Measurements from ENCODE around the gene BCL11B.

- TF ChIP-seq CSDC2 (CRISPR knock-in tag; IDR thresholded peaks at IDR 0.05) = no peak
- TF ChIP-seq ZFP30 (CRISPR knock-in tag; IDR thresholded peaks at IDR 0.05) = no peak
- no peak for TF ChIP-seq ZC3H10 (CRISPR knock-in tag; IDR thresholded peaks at IDR 0.05)
- TF ChIP-seq BACH2 (CRISPR knock-in tag; IDR thresholded peaks at IDR 0.05; ENCODE audit: borderline replicate concordance) = no peak
- no peak for TF ChIP-seq ZFP3 (CRISPR knock-in tag; IDR thresholded peaks at IDR 0.05)
- no peak for TF ChIP-seq ZNF70 (CRISPR knock-in tag; IDR thresholded peaks at IDR 0.05)
- no peak for TF ChIP-seq RARB (CRISPR knock-in tag; IDR thresholded peaks at IDR 0.05)
- no peak for TF ChIP-seq TCF4 (CRISPR knock-in tag; IDR thresholded peaks at IDR 0.05; ENCODE audit: borderline replicate concordance)
- no peak for TF ChIP-seq TOX (CRISPR knock-in tag; IDR thresholded peaks at IDR 0.05; ENCODE audit: borderline replicate concordance)
- no peak for TF ChIP-seq ZNF8 (CRISPR knock-in tag; IDR thresholded peaks at IDR 0.05)
- TF ChIP-seq GLIS3 (CRISPR knock-in tag; IDR thresholded peaks at IDR 0.05) = no peak
- no peak for TF ChIP-seq CREB5 (CRISPR knock-in tag; IDR thresholded peaks at IDR 0.05; ENCODE audit: low read depth)
- TF ChIP-seq SNAI2 (CRISPR knock-in tag; IDR thresholded peaks at IDR 0.05) = no peak
- no peak for TF ChIP-seq TSHZ2 (CRISPR knock-in tag; IDR thresholded peaks at IDR 0.05)
Observed at GRCh38 chr14:99260587-99261551, 11.1 kb downstream of the BCL11B start.
